Bone marrow (tissue), 2 donors: Measurements from ENCODE around the gene CLCN1.

Experiments used
- DNase-seq, 2 donors: peaks; one replicate each; lab custom pipeline; 2025; lab: John Stamatoyannopoulos, UW

The CLCN1 gene

DNA sequence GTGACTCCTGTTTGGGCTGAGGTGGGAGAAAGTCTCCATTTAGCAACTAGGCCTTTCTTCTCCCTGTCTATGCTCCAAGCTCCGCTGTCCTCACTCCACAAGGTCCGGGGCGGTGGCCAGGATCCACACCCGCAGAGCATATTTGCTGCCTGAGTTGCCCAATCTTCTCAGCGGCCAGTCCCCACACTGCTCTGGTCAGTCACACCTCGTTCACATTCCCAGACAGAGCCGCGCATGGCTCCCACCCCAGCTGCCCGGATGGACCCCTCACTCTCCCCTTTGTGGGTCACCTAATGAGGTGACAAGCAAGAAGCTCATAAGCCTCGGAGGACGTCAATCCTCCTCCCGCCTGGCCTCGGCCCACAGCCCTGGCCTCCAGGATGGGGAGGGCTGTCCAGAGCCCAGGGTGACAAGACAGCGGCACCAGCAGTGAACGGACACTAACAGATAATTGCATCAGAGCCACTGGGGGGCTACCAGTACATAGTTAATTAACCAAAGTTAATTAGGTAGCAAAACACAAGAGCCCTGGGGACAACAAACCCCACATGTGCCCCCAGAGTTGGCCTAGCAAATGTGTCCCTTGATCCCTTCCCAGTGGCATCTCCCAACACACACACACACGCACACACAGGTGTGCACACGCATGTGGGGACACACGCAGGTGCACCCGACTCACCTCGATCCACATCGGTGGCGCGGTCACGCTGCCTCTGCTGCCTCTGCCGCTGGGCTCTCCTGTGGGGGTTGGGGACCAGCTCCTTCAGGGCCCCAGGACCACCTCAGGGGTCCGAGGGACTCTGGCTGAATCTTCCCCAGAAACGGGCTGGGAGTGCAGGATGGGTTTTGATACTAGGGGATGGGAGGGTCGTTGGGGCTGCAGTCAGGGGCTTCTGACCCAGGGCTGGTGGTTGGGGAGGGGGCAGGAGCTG, 81.0 kb downstream of the CLCN1 start:
- DNase-seq = no peak

DNA sequence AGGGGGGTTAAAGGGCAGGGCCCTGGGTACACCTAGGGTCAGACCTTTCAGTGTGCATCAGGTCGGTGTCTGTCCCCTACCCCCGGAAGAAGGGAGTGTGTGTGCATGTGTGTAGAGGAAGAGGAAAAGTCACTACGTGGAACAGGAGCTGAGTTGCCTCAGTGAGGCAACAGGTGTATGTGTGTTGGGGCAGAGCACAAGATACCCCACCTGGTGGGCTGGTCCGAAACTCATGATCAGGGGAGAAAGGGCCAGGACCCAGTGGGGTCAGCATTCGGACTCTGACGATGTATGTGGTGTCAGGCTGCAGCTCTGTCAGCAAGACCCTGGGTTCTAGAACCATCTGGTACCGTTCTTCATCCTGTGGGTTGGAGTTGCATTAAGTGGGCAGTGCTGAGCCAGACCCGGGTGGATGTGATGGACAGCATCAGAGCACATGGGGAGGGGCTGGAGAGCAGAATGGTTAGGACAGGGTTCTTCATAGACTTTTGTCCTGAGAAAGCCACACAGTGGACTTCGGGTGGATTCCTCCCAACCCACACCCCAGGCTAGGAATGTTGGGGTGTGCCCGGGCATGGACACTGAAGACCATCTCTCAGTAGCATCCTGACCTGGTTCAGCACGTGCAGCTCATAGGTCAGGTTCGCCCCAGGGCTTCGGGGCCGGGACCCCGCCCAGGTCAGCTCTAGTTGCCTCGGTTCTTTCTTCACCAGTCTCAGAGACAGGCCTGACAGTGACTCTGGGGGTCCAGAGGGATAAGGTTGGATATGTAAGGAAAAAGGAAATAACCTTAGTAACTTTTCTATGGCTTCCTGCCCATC, 82.0 kb downstream of the CLCN1 start:
- DNase-seq = no peak

DNA sequence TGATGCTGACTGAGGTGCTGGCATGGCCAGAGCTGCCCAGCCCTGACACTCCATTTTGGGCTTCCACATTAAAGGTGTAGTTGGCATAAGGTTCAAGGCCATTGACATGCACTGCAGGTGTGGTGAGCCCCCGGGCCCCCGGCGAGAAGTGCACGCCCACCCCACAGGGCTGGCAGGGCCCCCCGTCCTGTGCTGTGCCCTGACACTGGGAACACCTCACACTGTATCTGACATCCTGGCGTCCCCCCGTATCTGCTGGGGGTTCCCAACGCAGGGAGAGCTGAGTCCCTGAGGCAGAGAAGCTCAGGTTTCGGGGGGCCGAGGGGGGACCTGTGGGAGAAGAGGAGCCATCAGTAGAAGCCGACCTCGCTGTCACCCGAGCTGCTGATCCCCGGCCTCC, 82.7 kb downstream of the CLCN1 start:
- DNase-seq = no peak

DNA sequence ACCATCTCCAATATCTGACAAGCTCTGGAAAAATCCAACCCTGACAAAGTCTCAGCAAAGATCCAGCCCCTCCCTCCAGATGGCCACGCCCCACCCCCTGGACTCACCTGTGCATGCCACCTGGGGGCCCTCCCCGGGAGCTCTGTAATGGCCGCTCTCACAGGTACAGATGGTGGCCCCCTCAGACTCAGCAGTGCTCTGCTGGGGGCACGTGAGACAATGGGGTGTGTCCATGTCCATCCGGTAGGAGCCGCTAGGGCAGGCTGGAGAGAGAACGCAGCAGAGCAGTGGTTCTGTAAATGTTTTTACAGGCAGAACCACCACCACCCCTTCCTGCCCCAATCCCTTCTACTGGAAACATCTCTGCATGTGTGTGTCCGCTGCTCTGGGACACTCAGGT, 83.2 kb downstream of the CLCN1 start:
- DNase-seq = no peak

DNA sequence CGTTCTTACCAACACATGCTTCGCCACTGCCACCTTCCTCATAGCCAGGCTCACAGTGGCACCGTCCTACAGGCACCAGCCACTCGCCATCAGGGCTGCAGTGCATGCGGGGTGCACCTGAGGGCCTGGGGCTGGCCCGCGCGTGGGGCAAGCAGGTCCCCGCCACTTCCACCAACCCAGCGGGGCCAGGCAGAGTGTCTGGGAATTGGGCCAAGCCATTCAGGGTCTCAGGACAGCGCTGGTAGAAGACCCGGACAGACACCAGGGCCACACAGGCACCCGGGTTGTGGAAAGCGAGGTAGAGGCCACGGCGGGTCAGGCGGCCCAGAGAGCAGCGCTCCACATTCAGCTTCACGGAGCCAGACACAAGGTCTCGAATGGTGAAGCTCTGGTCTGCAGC, 83.7 kb downstream of the CLCN1 start:
- DNase-seq = no peak

DNA sequence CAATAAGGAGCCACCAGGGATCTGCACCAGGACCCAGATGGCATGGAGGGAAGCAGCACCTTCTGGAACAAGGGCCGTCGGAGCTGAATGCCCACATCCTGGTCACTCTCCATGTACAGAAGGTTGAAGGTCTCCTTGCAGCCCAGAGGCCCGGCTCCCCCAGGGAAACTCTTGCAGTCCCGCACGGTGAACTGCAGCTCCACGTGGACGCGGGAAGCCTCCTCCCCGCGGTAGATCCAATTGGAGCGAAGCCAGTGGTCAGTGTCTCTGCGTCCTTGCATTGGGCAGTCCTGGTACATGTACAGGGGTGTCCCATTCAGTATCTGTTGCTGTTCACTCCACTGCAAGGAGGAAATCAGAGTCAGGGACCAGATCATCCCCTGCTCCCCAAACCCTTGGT, 85.4 kb downstream of the CLCN1 start:
- DNase-seq = no peak
